HG02981 (cell line): ENCODE measurements around the gene PPP1R3C.

Experiments
- ATAC-seq: cut with Tn5 transposase; IDR thresholded peaks from one replicate; pipeline ENCODE4 v1.9.1; 2021; ENCODE audit warnings: mild to moderate bottlenecking, moderate library complexity; ENCODE audit not compliant: unreplicated experiment

The PPP1R3C gene

DNA sequence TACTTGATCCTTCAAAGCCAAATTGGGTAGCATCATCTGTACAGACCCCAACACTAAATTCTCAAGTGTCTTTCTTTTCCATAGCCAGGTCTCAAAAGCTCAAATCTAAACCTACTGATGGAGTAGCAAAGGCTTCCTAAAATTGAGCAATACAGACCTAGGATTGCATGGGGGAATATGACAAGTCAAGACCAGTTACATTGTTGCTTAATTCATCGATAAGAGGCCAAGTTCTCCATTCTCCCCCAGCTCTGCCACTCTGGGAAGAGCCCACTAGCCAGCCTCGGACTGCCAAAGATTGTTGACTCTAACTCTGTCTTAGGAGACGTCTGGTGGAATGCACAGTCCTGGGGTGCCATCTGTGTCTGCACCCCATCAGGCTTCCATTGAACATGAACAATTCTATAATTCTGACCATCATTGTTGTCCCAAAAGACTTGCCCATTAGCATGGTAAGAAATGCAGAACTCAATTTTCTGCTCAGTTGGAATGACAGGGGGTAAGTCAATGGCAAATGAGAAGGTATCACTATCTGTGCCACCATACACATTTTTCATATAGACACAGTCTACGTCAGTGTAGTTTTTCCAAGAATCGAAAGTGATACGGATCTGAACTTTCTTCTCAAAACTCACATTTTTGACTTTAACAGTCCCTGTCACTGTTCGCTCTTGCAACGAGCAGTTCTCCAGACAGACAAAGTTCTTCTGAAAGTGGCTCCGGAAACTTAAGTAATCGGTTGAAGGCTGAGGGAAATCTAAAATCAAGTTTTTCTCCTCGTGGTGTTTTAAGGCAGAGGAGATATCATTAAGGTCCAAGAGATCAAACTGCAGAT is 2.9 kb downstream of the PPP1R3C start:
- no peak for ATAC-seq

DNA sequence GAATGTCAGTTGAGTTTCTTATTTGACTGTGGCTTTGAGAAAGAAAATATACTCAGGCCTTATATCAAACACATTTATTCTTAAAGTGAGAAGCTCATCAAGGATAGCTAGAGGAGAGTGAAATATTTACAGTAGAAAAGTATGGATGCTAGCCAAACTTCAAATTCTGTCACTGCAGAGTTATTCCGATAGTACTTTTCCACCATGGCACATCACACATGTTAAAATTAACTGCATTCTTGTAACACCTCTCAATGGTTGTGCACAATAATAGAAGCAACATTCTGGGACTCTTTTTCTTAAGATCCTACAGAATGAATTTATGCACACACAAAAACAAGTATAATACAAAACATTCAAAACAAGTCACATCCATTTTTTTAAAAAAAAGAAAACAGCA is 4.5 kb downstream of the PPP1R3C start:
- ATAC-seq: no peak

DNA sequence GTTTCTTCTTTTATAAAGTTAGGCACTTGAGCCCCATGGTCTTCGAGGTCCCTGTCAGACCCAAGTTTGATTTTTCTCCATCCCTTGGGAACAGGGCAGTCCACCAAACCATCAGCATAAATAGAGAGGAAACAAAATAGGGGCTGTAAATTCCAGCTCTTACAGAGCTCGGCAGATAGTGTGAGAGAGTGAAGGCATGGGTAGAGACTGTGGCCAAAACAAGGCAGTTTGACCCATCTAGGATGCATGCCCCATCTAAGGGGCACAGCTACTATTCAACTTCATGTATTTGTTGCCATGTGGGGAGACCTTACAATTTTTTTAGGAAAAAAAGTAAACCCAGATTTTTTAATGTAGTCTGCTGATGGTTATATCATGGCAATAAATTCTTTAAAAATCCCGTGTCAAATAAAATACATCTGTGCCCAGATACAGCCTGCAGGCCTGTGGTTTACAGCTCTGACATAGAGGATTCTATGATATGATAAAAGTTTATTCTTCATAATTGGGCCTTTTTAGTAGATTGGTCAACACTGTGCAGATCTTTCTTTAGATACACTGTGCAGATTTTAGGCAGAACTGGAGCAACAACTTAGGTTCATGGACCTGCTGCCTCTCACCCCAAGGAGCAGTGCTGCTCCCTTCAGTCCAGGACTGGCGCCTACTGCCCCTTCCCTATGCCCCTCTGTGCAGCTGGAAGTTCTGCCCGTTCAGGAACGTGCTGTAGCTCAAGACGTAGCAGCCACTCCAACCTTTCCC is 5.3 kb downstream of the PPP1R3C start:
- ATAC-seq: no peak

GRCh38 chr10:91626936-91627335 is 5.9 kb downstream of the PPP1R3C start:
- ATAC-seq: no peak

DNA sequence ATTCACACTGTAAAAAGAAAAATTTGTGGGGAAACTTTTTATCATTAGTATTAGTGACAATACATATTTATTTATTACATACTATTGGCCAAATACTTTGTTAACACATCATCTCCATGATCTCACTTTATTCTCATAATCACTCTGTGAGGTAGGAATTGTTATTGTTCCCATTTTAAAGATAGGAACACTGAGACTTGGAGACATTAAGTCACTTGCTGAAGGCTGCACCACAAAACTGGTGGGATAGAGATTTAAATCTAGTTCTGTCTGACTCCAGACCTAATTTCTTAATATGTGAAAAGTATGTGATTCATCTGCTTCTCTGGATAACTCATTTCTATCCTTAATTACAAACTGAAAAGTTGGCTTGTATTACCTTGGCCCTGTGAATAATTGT is 8.2 kb downstream of the PPP1R3C start:
- no peak for ATAC-seq

DNA sequence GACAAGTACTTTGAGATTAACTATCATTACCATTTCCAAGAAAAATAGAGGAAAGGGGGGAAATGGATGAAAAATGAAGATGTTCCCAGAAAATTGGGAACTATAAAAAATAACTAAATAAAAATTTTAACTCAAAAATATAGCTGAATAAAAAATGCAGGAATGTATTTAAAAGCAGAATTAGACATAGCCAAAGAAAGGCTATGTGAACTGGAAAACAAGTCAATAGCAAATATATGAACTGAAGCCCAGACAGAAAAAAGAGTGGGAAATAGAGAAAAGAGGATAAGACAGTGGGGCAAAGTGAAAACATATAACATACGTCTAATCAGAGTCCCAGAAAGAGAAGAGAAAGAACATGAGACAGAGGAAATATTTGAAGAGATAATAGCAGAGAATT is 10.3 kb downstream of the PPP1R3C start:
- no peak for ATAC-seq

DNA sequence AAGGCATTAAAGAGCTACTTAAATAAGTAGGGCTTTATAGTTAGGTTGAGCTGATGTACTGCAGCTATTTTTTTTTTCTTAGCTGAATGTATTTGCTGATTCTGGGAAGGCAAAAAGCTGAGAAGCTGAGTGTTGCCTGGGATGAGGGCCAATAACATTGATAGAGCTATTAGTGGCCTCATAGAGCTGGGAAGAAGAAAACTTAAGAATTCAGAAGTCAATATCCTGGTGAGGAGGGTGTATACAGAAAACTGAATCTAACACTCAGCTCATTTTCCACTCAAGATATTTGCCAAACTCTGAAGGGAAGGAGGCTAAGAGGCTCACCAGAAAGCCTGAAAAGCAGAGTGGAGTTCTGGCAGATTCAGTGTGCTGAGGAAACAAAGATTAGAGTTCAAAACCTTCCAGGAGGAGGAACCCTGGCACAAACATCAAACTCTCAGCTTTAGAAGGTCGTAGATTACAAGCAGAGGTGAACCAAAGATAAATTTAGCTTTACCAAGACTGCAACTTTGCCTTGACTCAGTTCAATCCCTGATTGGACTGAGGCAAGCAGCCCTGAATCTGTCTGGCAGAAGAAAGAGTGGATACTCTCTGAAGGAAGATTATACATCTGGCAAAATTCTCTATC is 11.3 kb downstream of the PPP1R3C start:
- no peak for ATAC-seq

DNA sequence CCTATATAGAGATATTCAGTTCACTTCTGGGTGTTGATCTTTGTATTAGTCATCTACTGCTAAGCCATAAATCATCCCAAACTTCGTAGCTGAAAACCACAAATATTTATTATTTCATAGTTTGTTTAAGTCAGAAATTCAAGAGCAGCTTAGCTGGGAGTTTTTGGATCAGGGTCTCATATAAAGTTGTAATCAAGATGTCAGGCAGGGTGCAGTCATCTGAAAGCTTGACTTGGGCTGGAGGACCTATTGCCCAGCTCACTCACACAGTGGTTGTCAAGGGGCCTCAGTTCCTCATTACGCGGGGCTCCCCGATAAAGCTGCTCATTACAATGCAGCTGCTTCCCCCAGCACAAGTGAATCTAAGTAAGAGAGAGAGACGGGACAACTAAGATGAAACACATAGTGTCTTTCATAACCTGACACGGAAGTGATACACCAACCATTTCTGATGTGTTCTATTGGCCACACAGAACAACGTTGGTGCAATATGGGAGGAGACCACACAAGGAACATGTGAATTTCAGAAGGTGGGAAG is 15.7 kb downstream of the PPP1R3C start:
- no peak for ATAC-seq

GRCh38 chr10:91616137-91616536 is 16.7 kb downstream of the PPP1R3C start:
- ATAC-seq: no peak

DNA sequence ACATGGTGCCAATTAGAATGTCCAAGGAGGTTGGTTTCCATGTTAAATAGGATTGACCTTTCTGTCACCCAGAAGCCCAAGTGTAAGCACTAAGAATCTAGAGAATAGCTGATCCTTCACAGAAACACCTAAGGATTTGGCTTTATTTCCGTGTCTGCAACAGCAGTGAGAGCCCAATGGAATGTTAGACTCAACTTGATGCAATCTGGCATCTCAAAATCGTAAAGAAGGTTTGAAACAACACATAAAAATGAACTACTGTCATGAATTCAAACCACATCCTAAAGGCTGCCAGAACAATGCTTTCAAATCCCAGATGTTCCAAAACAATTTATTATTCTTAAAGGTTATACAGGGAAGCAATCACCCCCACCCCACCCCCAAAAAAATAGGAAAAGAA is 18.6 kb downstream of the PPP1R3C start:
- no peak for ATAC-seq

- no peak for ATAC-seq
Observed at GRCh38 chr10:91613411-91614187, 19.3 kb downstream of the PPP1R3C start.

DNA sequence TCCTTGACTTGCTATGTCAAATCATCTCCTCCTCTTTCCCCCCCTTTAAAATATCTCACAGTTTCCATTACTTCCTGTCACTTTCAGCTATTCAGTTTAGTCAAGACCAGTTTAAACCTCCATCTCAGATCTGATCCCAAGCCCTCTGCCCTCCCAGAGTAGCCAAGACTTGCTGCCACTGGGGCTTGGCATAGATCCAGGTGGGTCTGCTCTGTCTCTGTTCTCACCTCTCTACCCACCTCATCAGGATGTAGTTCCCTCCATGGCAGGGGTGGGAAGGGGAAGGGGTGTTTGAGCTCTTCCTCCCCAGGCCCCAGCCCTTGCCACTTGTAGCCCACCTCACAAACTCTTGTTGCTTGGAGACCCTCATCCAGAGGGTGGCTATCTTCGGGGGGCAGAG is 22.0 kb downstream of the PPP1R3C start:
- ATAC-seq: no peak

- no peak for ATAC-seq
Observed at GRCh38 chr10:91610444-91610843, 22.4 kb downstream of the PPP1R3C start.

DNA sequence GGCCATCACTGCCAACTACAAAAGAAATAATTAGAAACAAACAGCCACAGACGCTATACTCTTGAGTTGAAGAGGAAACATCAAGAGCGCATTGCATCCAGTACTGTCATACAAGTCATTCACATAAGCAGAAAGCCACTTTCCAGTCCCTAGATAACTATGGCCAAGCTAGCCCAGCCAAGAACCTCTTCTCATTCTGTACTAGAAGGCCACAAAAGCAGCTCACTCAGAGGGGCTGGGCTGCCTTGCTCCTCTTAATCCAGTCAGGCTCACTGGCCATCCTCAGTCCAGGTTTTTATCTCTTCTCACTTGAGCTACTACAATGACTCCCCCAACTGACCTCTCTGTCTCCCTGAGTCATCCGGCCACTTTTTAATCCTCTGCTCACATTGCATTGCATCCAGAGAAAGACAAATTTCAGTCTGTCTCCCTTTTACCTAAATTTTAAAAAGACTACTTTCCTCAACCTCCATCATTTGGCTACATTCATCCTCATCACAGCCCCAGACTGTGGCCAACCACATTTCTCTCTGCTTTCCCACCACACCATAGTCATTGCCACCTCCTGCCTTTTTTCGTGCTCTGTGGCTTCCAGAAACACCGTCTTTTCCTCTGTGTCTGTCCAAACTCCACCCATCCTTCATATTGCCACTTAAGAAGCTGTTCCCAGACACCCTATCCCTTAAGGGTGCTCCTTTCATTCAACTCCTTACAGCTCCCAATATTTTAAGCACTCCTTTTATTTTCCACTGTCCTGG is 25.0 kb downstream of the PPP1R3C start:
- no peak for ATAC-seq

- no peak for ATAC-seq
Observed at GRCh38 chr10:91605968-91606367, 26.9 kb downstream of the PPP1R3C start.

- ATAC-seq: no peak
Observed at GRCh38 chr10:91604553-91605534, 28.0 kb downstream of the PPP1R3C start.

DNA sequence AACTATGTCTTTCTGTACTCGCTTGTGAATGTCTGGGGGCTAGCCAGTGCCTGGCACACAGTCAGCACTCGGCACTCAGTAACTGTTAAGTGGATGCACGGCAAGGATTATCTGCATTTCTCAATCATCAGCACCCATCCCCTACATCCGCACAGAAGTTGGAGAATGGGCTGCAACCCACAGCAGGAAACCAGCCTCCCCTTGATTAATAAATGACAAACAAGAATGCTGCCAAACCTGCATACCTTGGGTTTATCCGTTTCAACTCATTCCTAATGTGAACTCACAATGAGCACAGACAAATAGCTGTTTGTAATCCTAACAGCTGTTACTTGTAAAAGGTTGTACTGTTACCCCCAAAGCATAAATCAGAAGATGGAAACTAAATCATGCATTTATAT is 28.9 kb downstream of the PPP1R3C start:
- ATAC-seq: no peak

DNA sequence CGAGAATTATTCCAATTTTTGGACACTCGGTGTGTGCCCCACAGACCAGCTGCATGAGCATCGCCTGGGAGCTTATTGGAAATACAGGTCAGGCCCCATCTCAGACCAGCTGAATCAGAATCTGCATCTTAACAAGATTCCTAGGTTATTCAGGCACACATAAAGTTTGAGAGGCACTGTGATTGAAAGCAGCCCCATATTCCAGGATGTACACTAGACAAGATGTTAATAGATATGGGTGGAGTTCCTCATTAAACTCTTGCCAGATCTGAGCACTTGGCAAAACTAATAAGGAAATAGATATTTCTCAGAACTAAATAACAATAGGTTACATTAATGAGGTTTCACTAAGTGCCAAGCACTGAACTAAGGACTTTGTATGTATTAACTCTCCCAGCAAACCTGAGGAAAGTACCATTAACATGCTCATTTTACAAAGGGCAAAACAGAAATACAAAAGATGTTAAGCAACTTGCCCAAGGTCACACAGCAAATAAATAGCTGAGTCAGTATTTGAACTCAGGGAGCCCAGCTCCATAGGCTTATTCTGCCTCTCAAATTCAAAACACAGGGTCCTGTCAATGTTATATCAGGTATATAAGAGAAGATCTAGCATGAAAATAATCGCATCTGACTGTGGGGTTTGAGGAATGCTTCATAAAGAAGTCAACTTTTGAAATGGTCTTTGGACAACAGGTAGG is 29.9 kb downstream of the PPP1R3C start:
- no peak for ATAC-seq
